Thoracic aorta (tissue), 2 donors: Measurements from ENCODE around the gene APC2. TPM values are rescaled to one million over a fixed set of nuclear protein-coding genes. Genes with fewer than 3 reads are reported as not detected.

Experiments used
- ATAC-seq: fragments of 150-250 bp; one replicate; pipeline ENCODE4 v1.8.0; 2017; ENCODE audit warnings: low read depth; ENCODE audit not compliant: insufficient number of reproducible peaks, low FRiP score
- DNase-seq: peaks from one replicate; pipeline ENCODE4 v3.0.0-alpha.2; 2020; ENCODE audit warnings: low spot score
- H3K27ac ChIP-seq, 2 donors: fragments of 200-600 bp; sonication (generic); 1 replicate in 1 of 2; 2 replicates in 1 of 2; pipeline ENCODE4 v1.5.1; 2016; ENCODE audit warnings: mild to moderate bottlenecking in 2 of 2, moderate library complexity in 2 of 2
- H3K27me3 ChIP-seq: fragments of 200-600 bp; sonication (generic); replicated peaks from 2 replicates; pipeline ENCODE4 v1.6.0; 2016; ENCODE audit warnings: mild to moderate bottlenecking; ENCODE audit not compliant: insufficient read depth
- H3K36me3 ChIP-seq: fragments of 200-600 bp; sonication (generic); one replicate; pipeline ENCODE4 v1.5.1; 2016
- H3K4me1 ChIP-seq, 2 donors: fragments of 200-600 bp; sonication (generic); 1 replicate in 1 of 2; 2 replicates in 1 of 2; pipeline versions ENCODE4 v1.5.1 to v1.6.0; 2016; ENCODE audit warnings: low read depth in 2 of 2, mild to moderate bottlenecking in 1 of 2; ENCODE audit not compliant: control insufficient read depth in 1 of 2
- H3K4me3 ChIP-seq: fragments of 200-600 bp; sonication (generic); 2 replicates; pipeline ENCODE4 v1.5.1; 2016; ENCODE audit warnings: mild to moderate bottlenecking
- H3K9me3 ChIP-seq: fragments of 200-600 bp; sonication (generic); 2 replicates; pipeline ENCODE4 v1.5.1; 2016
- CTCF ChIP-seq: fragments of 200-600 bp; sonication (generic); IDR thresholded peaks from one replicate; pipeline ENCODE4 v1.5.1; 2019; ENCODE audit warnings: antibody characterized with exemption
- total RNA-seq, 2 donors: library from RNA; depleted of rRNA; stranded (reverse); fragments of >200 nt; gene quantifications; one replicate each; pipeline versions ENCODE4 v1.1.0 to v1.2.3, GENCODE V29; 2016

APC2 gene
- total RNA-seq, 2 donors from 2014 or later: 0.41 to 0.78 TPM

- H3K27ac ChIP-seq: no peak overlapping the region
- H3K4me3 ChIP-seq: no peak overlapping the region
- no peak for DNase-seq
- peaks cover 6 to 15% of the 10 kb centered on the region in 2 donors for H3K4me1 ChIP-seq
- TF ChIP-seq CTCF: no peak
- H3K36me3 ChIP-seq: no peaks in the 10 kb centered on the region
- H3K9me3 ChIP-seq: no peaks in the 10 kb centered on the region
- no peaks in the 10 kb centered on the region for H3K27me3 ChIP-seq
- no peak for ATAC-seq
Measured at GRCh38 chr19:1482361-1483130, 32.6 kb downstream of the APC2 start.

GRCh38 chr19:1483131-1483978 lies 33.4 kb downstream of the APC2 start:
- no peaks in the 10 kb centered on the region for H3K9me3 ChIP-seq
- no peak for TF ChIP-seq CTCF
- ATAC-seq (no peak), DNase-seq (no peak)
- peaks cover under 1 to 9% of the 10 kb centered on the region in 2 donors for H3K4me1 ChIP-seq
- no peak overlapping the region for H3K27ac ChIP-seq
- H3K4me3 ChIP-seq: no peak overlapping the region
- H3K36me3 ChIP-seq: no peaks in the 10 kb centered on the region
- H3K27me3 ChIP-seq: no peaks in the 10 kb centered on the region

- H3K27ac ChIP-seq: no peak overlapping the region
- ATAC-seq (no peak), DNase-seq (no peak)
- H3K36me3 ChIP-seq: no peaks in the 10 kb centered on the region
- H3K4me1 ChIP-seq: peaks cover 0 to 5% of the 10 kb centered on the region in 2 donors
- no peak overlapping the region for H3K4me3 ChIP-seq
- no peaks in the 10 kb centered on the region for H3K9me3 ChIP-seq
- TF ChIP-seq CTCF: no peak
- H3K27me3 ChIP-seq: no peaks in the 10 kb centered on the region
Measured at GRCh38 chr19:1483979-1484428, 34.1 kb downstream of the APC2 start.

GRCh38 chr19:1486720-1487575 lies 37.0 kb downstream of the APC2 start:
- no peak for TF ChIP-seq CTCF
- no peak for DNase-seq

More at GRCh38 chr19:1486720-1487575, 37.0 kb downstream of the APC2 start:
- Histone ChIP-seq H3K9me3 (no peaks in the 10 kb centered on the region), H3K27ac (no peak overlapping the region), H3K27me3 (no peaks in the 10 kb centered on the region), H3K36me3 (no peaks in the 10 kb centered on the region), H3K4me1 (peaks cover 6 to 17% of the 10 kb centered on the region in 2 donors), H3K4me3 (no peak overlapping the region)
- ATAC-seq: no peak
